Transverse colon (tissue), 4 donors: ENCODE measurements around the gene NACA2. TPM values are rescaled to one million over a fixed set of nuclear protein-coding genes. Genes with fewer than 3 reads are reported as not detected.

Source experiments
- DNase-seq: peaks from one replicate; pipeline ENCODE4 v3.0.0-alpha.2; 2019
- H3K27ac ChIP-seq, 4 donors: fragments of 200-600 bp; sonication (generic); 2 replicates each; pipeline ENCODE4 v1.5.1; 2016 to 2018; ENCODE audit warnings: inconsistent platforms in 4 of 4
- H3K27me3 ChIP-seq: fragments of 200-600 bp; sonication (generic); 2 replicates; pipeline ENCODE4 v1.5.1; 2017; ENCODE audit warnings: inconsistent platforms
- H3K36me3 ChIP-seq, 4 donors: fragments of 200-600 bp; sonication (generic); 2 replicates each; pipeline ENCODE4 v1.5.1; 2017 to 2019; ENCODE audit warnings: inconsistent platforms in 4 of 4
- H3K4me1 ChIP-seq, 4 donors: fragments of 200-600 bp; sonication (generic); 2 replicates each; pipeline ENCODE4 v1.5.1; 2017 to 2020; ENCODE audit warnings: inconsistent platforms in 4 of 4
- H3K4me3 ChIP-seq, 4 donors: fragments of 200-600 bp; sonication (generic); 1 replicate in 1 of 4; 2 replicates in 3 of 4; pipeline versions ENCODE4 v1.5.1 to v1.6.1; 2017 to 2019; ENCODE audit warnings: inconsistent platforms in 4 of 4
- H3K9me3 ChIP-seq, 2 donors: fragments of 200-600 bp; sonication (generic); 2 replicates each; pipeline ENCODE4 v1.5.1; 2017 to 2019; ENCODE audit warnings: inconsistent platforms in 2 of 2
- CTCF ChIP-seq, 5 experiments: fragments of 200-600 bp in 3 of 5; fragments of 450-650 bp in 2 of 5; sonication (generic) in 3 of 5; IDR thresholded peaks; 1 replicate in 2 of 5; 2 replicates in 3 of 5; pipeline ENCODE4 v1.5.1; 2016 to 2017; ENCODE audit warnings: antibody characterized with exemption in 5 of 5, inconsistent platforms in 3 of 5, mild to moderate bottlenecking in 2 of 5, moderate library complexity in 1 of 5
- EP300 ChIP-seq: sonication (generic); formaldehyde crosslinking; IDR thresholded peaks from one replicate; pipeline ENCODE4 v1.6.1; 2017; ENCODE audit warnings: antibody characterized with exemption, low read depth
- POLR2A ChIP-seq: fragments of 450-650 bp; IDR thresholded peaks from one replicate; pipeline ENCODE4 v1.6.1; 2016; ENCODE audit warnings: antibody characterized with exemption, mild to moderate bottlenecking, moderate library complexity
- POLR2AphosphoS5 ChIP-seq, 3 donors: sonication (generic); formaldehyde crosslinking; IDR thresholded peaks; one replicate each; pipeline ENCODE4 v1.6.1; 2016; ENCODE audit warnings: antibody characterized with exemption in 3 of 3
- WGBS, 2 donors: methylation state at CpG; one replicate each; pipeline ENCODE4 v1.1.5; 2018; ENCODE audit warnings: low coverage in 1 of 2; 5-methylcytosine and 5-hydroxymethylcytosine counted together
- in situ Hi-C, 4 donors: fragments of 200-750 bp; cut with MboI; loops; one replicate each; pipeline versions ENCODE4 v1.15.0 to v1.15.1; 2017; ENCODE audit warnings: low sequenced_read_pairs in 3 of 4, low pct_ligation_motif_present in 1 of 4, low pct_unique_long_range_greater_than_20kb in 1 of 4
- intact Hi-C: fragments of 100-400 bp; cut with DNase I; formaldehyde crosslinking; loops from one replicate; pipeline ENCODE4 v1.15.1; 2023; ENCODE audit warnings: low total_unique reads
- total RNA-seq, 4 donors: library from RNA; depleted of rRNA; stranded (reverse); fragments of >200 nt; gene quantifications; one replicate each; pipeline ENCODE4 v1.1.0, GENCODE V29; 2016

NACA2 gene
- total RNA-seq, 4 donors from 2014 or later, result not detected

GRCh38 chr17:61581611-61582349 is 9.2 kb downstream of the NACA2 start:
- Histone ChIP-seq H3K4me3 (no peak overlapping the region), H3K27me3 (peaks cover 40% of the 10 kb centered on the region), H3K9me3 (no peaks in the 10 kb centered on the region), H3K4me1 (no peaks in the 10 kb centered on the region), H3K36me3 (no peaks in the 10 kb centered on the region), H3K27ac (no peak overlapping the region)
- 73 to 76% methylated on average over 3 of the region's 3 CpGs for WGBS, 2 donors
- intact Hi-C loops (no loop called here), in situ Hi-C loops (no loop called here)
- no peak for DNase-seq
- TF ChIP-seq CTCF (IDR thresholded peaks at IDR 0.05), result no peak
- no peak for TF ChIP-seq EP300
- TF ChIP-seq POLR2A, result no peak
- no peak for TF ChIP-seq POLR2AphosphoS5 (IDR thresholded peaks at IDR 0.05)

- no peak for DNase-seq
- H3K9me3 ChIP-seq, result no peaks in the 10 kb centered on the region
- in situ Hi-C loops, result no loop called here
- 39 to 56% methylated on average over 1 to 2 of the region's 2 CpGs for WGBS, 2 donors
- intact Hi-C loops, result no loop called here
- H3K27ac ChIP-seq, result no peak overlapping the region
- no peaks in the 10 kb centered on the region for H3K4me1 ChIP-seq
- no peak overlapping the region for H3K4me3 ChIP-seq
- H3K27me3 ChIP-seq, result peaks cover 40% of the 10 kb centered on the region
- H3K36me3 ChIP-seq, result no peaks in the 10 kb centered on the region
- TF ChIP-seq EP300, result no peak
- TF ChIP-seq POLR2AphosphoS5 (IDR thresholded peaks at IDR 0.05), result no peak
- TF ChIP-seq CTCF (IDR thresholded peaks at IDR 0.05), result no peak
- TF ChIP-seq POLR2A, result no peak
These were observed 10.5 kb downstream of the NACA2 start for GRCh38 chr17:61580502-61580901.

- peaks cover 40% of the 10 kb centered on the region for H3K27me3 ChIP-seq
- no peak overlapping the region for H3K4me3 ChIP-seq
- intact Hi-C loops (no loop called here), in situ Hi-C loops (no loop called here)
- H3K27ac ChIP-seq, result no peak overlapping the region
- H3K9me3 ChIP-seq, result no peaks in the 10 kb centered on the region
- TF ChIP-seq POLR2A (no peak), POLR2AphosphoS5 (IDR thresholded peaks at IDR 0.05) (no peak), CTCF (IDR thresholded peaks at IDR 0.05) (no peak), EP300 (no peak)
- no peaks in the 10 kb centered on the region for H3K4me1 ChIP-seq
- WGBS, 2 donors, result 54 to 63% methylated on average over 3 to 9 of the region's 9 CpGs
- DNase-seq, result no peak
- H3K36me3 ChIP-seq, result no peaks in the 10 kb centered on the region
These were observed 11.1 kb downstream of the NACA2 start for GRCh38 chr17:61579961-61580360.

GRCh38 chr17:61579347-61579746 is 11.7 kb downstream of the NACA2 start:
- no peaks in the 10 kb centered on the region for H3K4me1 ChIP-seq
- no peak for DNase-seq
- no peak overlapping the region for H3K4me3 ChIP-seq
- in situ Hi-C loops (no loop called here), intact Hi-C loops (no loop called here)
- H3K27me3 ChIP-seq, result peaks cover 40% of the 10 kb centered on the region
- WGBS, 2 donors, result 45 to 52% methylated on average over 3 of the region's 3 CpGs
- H3K27ac ChIP-seq, result no peak overlapping the region
- H3K9me3 ChIP-seq, result no peaks in the 10 kb centered on the region
- H3K36me3 ChIP-seq, result no peaks in the 10 kb centered on the region
- TF ChIP-seq EP300, result no peak
- no peak for TF ChIP-seq CTCF (IDR thresholded peaks at IDR 0.05)
- no peak for TF ChIP-seq POLR2A
- TF ChIP-seq POLR2AphosphoS5 (IDR thresholded peaks at IDR 0.05), result no peak
